B cell (primary cell): ENCODE results near the gene HBB. TPM values are rescaled to one million over a fixed set of nuclear protein-coding genes. Genes with fewer than 3 reads are reported as not detected.

Source experiments
- ATAC-seq: fragments of 200-7000 bp; cut with Tn5 transposase; one replicate; pipeline ENCODE4 v1.10.0; 2021; ENCODE audit warnings: low read depth, mild to moderate bottlenecking, moderate number of reproducible peaks, moderate library complexity
- CTCF ChIA-PET: fragments of 350-600 bp; sonication (Branson Sonifier 250); formaldehyde crosslinking; loops from one replicate; lab custom pipeline; 2021; ENCODE audit warnings: antibody characterized with exemption, inconsistent platforms; lab: Charles Lee
- POLR2A ChIA-PET: fragments of 350-600 bp; sonication (Branson Sonifier 250); formaldehyde crosslinking; loops from one replicate; lab custom pipeline; 2021; ENCODE audit warnings: antibody characterized with exemption; lab: Charles Lee
- DNase-seq: peaks from one replicate; pipeline ENCODE4 v3.0.0; 2013
- H2AFZ ChIP-seq: 2 replicates; pipeline ENCODE4 v1.6.1; 2012; ENCODE audit warnings: mild to moderate bottlenecking, low read depth, low read length; ENCODE audit not compliant: insufficient read depth, poor library complexity, severe bottlenecking
- H3K27ac ChIP-seq, 2 donors: 1 replicate in 1 of 2; 2 replicates in 1 of 2; pipeline ENCODE4 v1.5.1; 2012 to 2013; ENCODE audit warnings: low read length in 2 of 2, mild to moderate bottlenecking in 2 of 2, moderate library complexity in 1 of 2
- H3K27me3 ChIP-seq, 4 experiments: fragments of 200-600 bp in 1 of 4; sonication (generic) in 1 of 4; replicated peaks in 1 of 4; 1 replicate in 2 of 4; 2 replicates in 2 of 4; pipeline versions ENCODE4 v1.6.1 to v1.7.0; 2013 to 2016; ENCODE audit warnings: low read length in 3 of 4, mild to moderate bottlenecking in 2 of 4, mixed read lengths in 1 of 4, moderate library complexity in 1 of 4; ENCODE audit not compliant: insufficient read depth in 4 of 4, control insufficient read depth in 3 of 4; ENCODE audit errors: control extremely low read depth in 1 of 4
- H3K36me3 ChIP-seq, 2 experiments: replicated peaks in 1 of 2; 1 replicate in 1 of 2; 2 replicates in 1 of 2; pipeline versions ENCODE4 v1.6.1 to v1.7.1; 2013; ENCODE audit warnings: low read length in 1 of 2; ENCODE audit not compliant: insufficient read depth in 2 of 2, control insufficient read depth in 1 of 2; ENCODE audit errors: control extremely low read depth in 1 of 2, extremely low read depth in 1 of 2
- H3K4me1 ChIP-seq, 2 donors: fragments of 200-600 bp in 1 of 2; sonication (generic) in 1 of 2; 1 replicate in 1 of 2; 2 replicates in 1 of 2; pipeline versions ENCODE4 v1.5.1 to v1.6.1; 2013 to 2017; ENCODE audit warnings: low read length in 2 of 2; ENCODE audit not compliant: control insufficient read depth in 2 of 2, insufficient read depth in 2 of 2
- H3K4me2 ChIP-seq: replicated peaks from 2 replicates; pipeline ENCODE3; 2012; ENCODE audit warnings: mild to moderate bottlenecking, low read depth, low read length; ENCODE audit not compliant: poor library complexity, severe bottlenecking
- H3K4me3 ChIP-seq, 5 experiments: fragments of 200-600 bp in 1 of 5; sonication (generic) in 1 of 5; 1 replicate in 3 of 5; 2 replicates in 2 of 5; pipeline versions ENCODE4 v1.5.1 to v1.7.0; 2011 to 2016; ENCODE audit warnings: low read length in 4 of 5, mild to moderate bottlenecking in 4 of 5, low read depth in 2 of 5, control low read depth in 1 of 5, moderate library complexity in 1 of 5; ENCODE audit not compliant: insufficient read depth in 1 of 5; ENCODE audit errors: control extremely low read depth in 1 of 5, extremely low read depth in 1 of 5
- H3K79me2 ChIP-seq: fragments of 200-600 bp; sonication (generic); one replicate; pipeline ENCODE4 v1.6.0; 2016; ENCODE audit warnings: low read length; ENCODE audit not compliant: control insufficient read depth, insufficient read depth
- H3K9ac ChIP-seq: fragments of 200-600 bp; sonication (generic); 2 replicates; pipeline ENCODE4 v1.6.1; 2017; ENCODE audit warnings: mild to moderate bottlenecking, low read length, moderate library complexity
- H3K9me3 ChIP-seq, 3 donors: one replicate each; pipeline versions ENCODE4 v1.6.1 to v1.7.1; 2013; ENCODE audit warnings: low read length in 2 of 3; ENCODE audit not compliant: control insufficient read depth in 2 of 3, insufficient read depth in 1 of 3; ENCODE audit errors: control extremely low read depth in 1 of 3
- H4K20me1 ChIP-seq: 2 replicates; pipeline ENCODE4 v1.6.0; 2012; ENCODE audit warnings: mild to moderate bottlenecking, low read length; ENCODE audit not compliant: insufficient read depth, control insufficient read depth, poor library complexity, severe bottlenecking
- H3K27ac Mint-ChIP-seq: one replicate; pipeline ENCODE4 v1.8.0; 2021; ENCODE audit warnings: mixed read lengths
- H3K27me3 Mint-ChIP-seq: one replicate; pipeline ENCODE4 v1.8.0; 2021; ENCODE audit warnings: mixed read lengths
- H3K4me1 Mint-ChIP-seq: one replicate; pipeline ENCODE4 v1.8.0; 2021; ENCODE audit warnings: mixed read lengths
- H3K4me3 Mint-ChIP-seq: one replicate; pipeline ENCODE4 v1.8.0; 2021; ENCODE audit warnings: mixed read lengths
- H3K9me3 Mint-ChIP-seq: one replicate; pipeline ENCODE4 v1.8.0; 2022; ENCODE audit warnings: mixed read lengths; ENCODE audit not compliant: insufficient read depth
- CTCF ChIP-seq: fragments of 200-600 bp; IDR thresholded peaks from one replicate; pipeline ENCODE4 v1.8.0; 2022; ENCODE audit warnings: antibody characterized with exemption, mild to moderate bottlenecking
- EZH2 ChIP-seq: IDR thresholded peaks from 2 replicates; pipeline ENCODE4 v1.6.1; 2012; ENCODE audit warnings: borderline replicate concordance, low read depth, mild to moderate bottlenecking, moderate library complexity, low read length; ENCODE audit not compliant: insufficient read depth, poor library complexity, severe bottlenecking
- WGBS: methylation state at CpG from one replicate; pipeline ENCODE4 v1.1.5; 2013; ENCODE audit warnings: missing lambda C conversion rate; ENCODE audit not compliant: insufficient coverage; 5-methylcytosine and 5-hydroxymethylcytosine counted together
- intact Hi-C: fragments of 100-400 bp; cut with micrococcal nuclease; formaldehyde crosslinking; loops from one replicate; pipeline ENCODE4 v1.10.0; 2022
- polyA plus RNA-seq: library from polyadenylated mRNA; depleted of rRNA; stranded (reverse); fragments of >200 nt; gene quantifications from 2 replicates; pipeline ENCODE4 v1.2.3, GENCODE V29; 2012
- total RNA-seq, 2 donors: library from RNA; stranded (reverse); fragments of 120-200 nt in 1 of 2; gene quantifications; 1 replicate in 1 of 2; 2 replicates in 1 of 2; pipeline versions ENCODE4 v1.2.3 to v1.2.4, GENCODE V29; 2013 to 2022

HBB gene
- total and polyA plus RNA-seq, 2 donors (not counting 1 experiment from before 2014, with no cell fraction given): 69.7 to 385 TPM

GRCh38 chr11:5269715-5270147, 42.9 kb upstream of the HBB start, which contains the start of gene HBE1:
Gene HBE1, minus strand, starts transcription at chr11:5269945. Its CDS starts 55 bp downstream, at chr11:5269890.
- Histone ChIP-seq H3K9me3 (no peaks in the 10 kb centered on the region), H3K4me2 (no peak within 1 kb of the TSS), H2AFZ (no peak within 1 kb of the TSS), H3K4me1 (no peaks in the 10 kb centered on the region), H3K36me3 (no peaks in the 10 kb centered on the region), H4K20me1 (no peaks in the 10 kb centered on the region), H3K27ac (no peak within 1 kb of the TSS), H3K79me2 (no peaks in the 10 kb centered on the region), H3K4me3 (no peak within 1 kb of the TSS), H3K27me3 (peaks cover 0 to 2% (median 0%) of the 10 kb centered on the region in 4 experiments), H3K9ac (no peak within 1 kb of the TSS)
- WGBS: 100% methylated on average over 3 of the region's 4 CpGs
- no peak within 1 kb of the TSS for H3K4me3 Mint-ChIP-seq
- H3K27ac Mint-ChIP-seq: no peak within 1 kb of the TSS
- ATAC-seq: no peak
- no peak for DNase-seq
- POLR2A ChIA-PET: no interaction called here
- H3K4me1 Mint-ChIP-seq: no peaks in the 10 kb centered on the region
- no peaks in the 10 kb centered on the region for H3K27me3 Mint-ChIP-seq
- no peaks in the 10 kb centered on the region for H3K9me3 Mint-ChIP-seq
- intact Hi-C loops: no loop called here
- TF ChIP-seq CTCF: no peak
- no peak for TF ChIP-seq EZH2
- CTCF ChIA-PET: no interaction called here

- POLR2A ChIA-PET: no interaction called here
Measured at GRCh38 chr11:5267033-5267563, 40.2 kb upstream of the HBB start.

More at GRCh38 chr11:5267033-5267563, 40.2 kb upstream of the HBB start:
- H3K79me2 ChIP-seq: no peaks in the 10 kb centered on the region
- DNase-seq (no peak), ATAC-seq (no peak)
- H4K20me1 ChIP-seq: no peaks in the 10 kb centered on the region
- CTCF ChIA-PET: no interaction called here
- H3K27ac Mint-ChIP-seq: no peak overlapping the region
- H3K27ac ChIP-seq: no peak overlapping the region
- H3K9ac ChIP-seq: no peak overlapping the region
- no peaks in the 10 kb centered on the region for H3K9me3 Mint-ChIP-seq
- TF ChIP-seq CTCF (no peak), EZH2 (no peak)
- H2AFZ ChIP-seq: no peak overlapping the region
- H3K27me3 ChIP-seq: no peaks in the 10 kb centered on the region
- no peaks in the 10 kb centered on the region for H3K9me3 ChIP-seq
- no peaks in the 10 kb centered on the region for H3K27me3 Mint-ChIP-seq
- H3K4me1 ChIP-seq: no peaks in the 10 kb centered on the region
- no peak overlapping the region for H3K4me3 ChIP-seq
- WGBS: 75% methylated on average over 1 of the region's 2 CpGs
- intact Hi-C loops: no loop called here
- no peak overlapping the region for H3K4me2 ChIP-seq
- H3K36me3 ChIP-seq: no peaks in the 10 kb centered on the region
- H3K4me3 Mint-ChIP-seq: no peak overlapping the region
- H3K4me1 Mint-ChIP-seq: no peaks in the 10 kb centered on the region
